ENCODE measurements around the gene AP1G2. TPM values are rescaled to one million over a fixed set of nuclear protein-coding genes. Genes with fewer than 3 reads are reported as not detected.

Gene AP1G2
- total and polyA plus RNA-seq, 2 of the 13 experiments (the other 11 are each of a cell fraction or from before 2014, with no cell fraction given) = 96.9 to 611 TPM

DNA sequence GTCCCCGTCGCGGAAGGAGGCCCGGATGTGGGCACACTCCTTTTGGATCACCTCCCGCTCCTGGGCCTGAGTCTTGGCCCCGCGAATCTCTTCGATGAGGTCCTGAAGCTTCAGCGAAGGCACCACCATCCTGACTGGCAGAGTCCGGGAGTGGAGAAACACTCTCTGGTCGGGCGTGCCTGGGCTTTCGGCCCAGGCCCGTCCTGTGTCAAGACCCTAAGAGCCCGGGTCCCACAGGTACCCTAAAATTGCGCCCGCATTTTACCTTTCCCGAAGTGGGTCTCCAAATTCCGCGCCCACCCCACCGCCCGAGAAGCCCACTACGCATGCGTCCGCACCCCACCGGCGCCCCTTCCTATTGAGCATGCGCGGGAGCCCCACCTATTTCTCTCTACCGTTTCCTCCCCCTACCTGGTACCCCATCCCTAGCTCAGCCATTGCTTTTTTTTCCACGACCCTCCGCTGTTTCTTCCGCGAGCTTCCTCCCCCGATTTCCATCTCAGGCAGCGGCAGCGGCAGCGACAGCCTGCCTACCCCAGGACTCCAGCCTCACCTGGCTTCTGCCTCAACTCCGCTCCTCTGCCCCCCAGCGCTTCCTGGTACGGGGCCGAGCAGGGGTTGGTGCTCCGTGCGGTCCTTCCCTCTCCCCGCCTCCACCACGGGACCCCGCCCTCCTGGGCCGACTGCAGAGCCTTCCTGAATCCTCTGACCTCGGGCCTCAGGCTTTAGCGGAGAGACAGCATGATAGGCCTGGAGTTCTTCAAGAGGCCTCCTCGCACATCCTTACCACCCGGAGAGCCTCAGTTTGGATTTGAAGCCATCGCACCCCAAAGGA lies at the start of gene AP1G2 (continued):
- TF ChIP-seq, protein P1, sequence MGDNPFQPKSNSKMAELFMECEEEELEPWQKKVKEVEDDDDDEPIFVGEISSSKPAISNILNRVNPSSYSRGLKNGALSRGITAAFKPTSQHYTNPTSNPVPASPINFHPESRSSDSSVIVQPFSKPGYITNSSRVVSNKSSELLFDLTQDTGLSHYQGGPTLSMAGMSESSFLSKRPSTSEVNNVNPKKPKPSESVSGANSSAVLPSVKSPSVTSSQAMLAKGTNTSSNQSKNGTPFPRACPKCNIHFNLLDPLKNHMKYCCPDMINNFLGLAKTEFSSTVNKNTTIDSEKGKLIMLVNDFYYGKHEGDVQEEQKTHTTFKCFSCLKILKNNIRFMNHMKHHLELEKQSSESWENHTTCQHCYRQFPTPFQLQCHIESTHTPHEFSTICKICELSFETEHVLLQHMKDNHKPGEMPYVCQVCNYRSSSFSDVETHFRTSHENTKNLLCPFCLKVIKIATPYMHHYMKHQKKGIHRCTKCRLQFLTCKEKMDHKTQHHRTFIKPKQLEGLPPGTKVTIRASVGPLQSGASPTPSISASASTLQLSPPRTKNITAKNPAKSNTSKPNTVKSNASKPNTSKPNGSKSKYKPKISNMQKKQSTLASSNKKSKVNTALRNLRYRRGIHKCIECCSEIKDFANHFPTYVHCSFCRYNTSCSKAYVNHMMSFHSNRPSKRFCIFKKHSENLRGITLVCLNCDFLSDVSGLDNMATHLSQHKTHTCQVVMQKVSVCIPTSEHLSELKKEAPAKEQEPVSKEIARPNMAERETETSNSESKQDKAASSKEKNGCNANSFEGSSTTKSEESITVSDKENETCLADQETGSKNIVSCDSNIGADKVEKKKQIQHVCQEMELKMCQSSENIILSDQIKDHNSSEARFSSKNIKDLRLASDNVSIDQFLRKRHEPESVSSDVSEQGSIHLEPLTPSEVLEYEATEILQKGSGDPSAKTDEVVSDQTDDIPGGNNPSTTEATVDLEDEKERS (CRISPR knock-in tag; IDR thresholded peaks at IDR 0.05) = peak; percentile 94
- TF ChIP-seq ZBTB3 (CRISPR knock-in tag; IDR thresholded peaks at IDR 0.05; ENCODE audit: borderline replicate concordance, low read depth) (peak; percentile 85; the same call in 1 of the 2 replicates), ZFP90 (CRISPR knock-in tag; IDR thresholded peaks at IDR 0.05; ENCODE audit: borderline replicate concordance) (peak; percentile 73), ZNF570 (CRISPR knock-in tag; IDR thresholded peaks at IDR 0.05; ENCODE audit: borderline replicate concordance) (peak; percentile 94; the same call in 1 of the 2 replicates), ZBTB7A (CRISPR knock-in tag; IDR thresholded peaks at IDR 0.05) (peak; percentile 81), GTF2F1 (IDR thresholded peaks at IDR 0.05; ENCODE audit: low read length) (no peak), HDAC6 (IDR thresholded peaks at IDR 0.05; ENCODE audit: low read depth, low read length) (no peak), MIXL1 (CRISPR knock-in tag; IDR thresholded peaks at IDR 0.05) (peak; percentile 69; the same call in 1 of the 2 replicates), PHF20 (CRISPR knock-in tag; IDR thresholded peaks at IDR 0.05) (peak; percentile 91), ZNF558 (CRISPR knock-in tag; IDR thresholded peaks at IDR 0.05; ENCODE audit: borderline replicate concordance) (peak; percentile 90; the same call in 1 of the 2 replicates), TCF7L2 (IDR thresholded peaks at IDR 0.05; ENCODE audit: low read depth, low read length) (no peak), TOPORS (CRISPR knock-in tag; IDR thresholded peaks at IDR 0.05) (no peak), ZKSCAN5 (CRISPR knock-in tag; IDR thresholded peaks at IDR 0.05) (peak; percentile 91), HMG20B (CRISPR knock-in tag; conservative IDR thresholded peaks at IDR 0.05) (peak; percentile 83; the same call in 1 of the 2 replicates)
- TF ChIP-seq, protein P2, sequence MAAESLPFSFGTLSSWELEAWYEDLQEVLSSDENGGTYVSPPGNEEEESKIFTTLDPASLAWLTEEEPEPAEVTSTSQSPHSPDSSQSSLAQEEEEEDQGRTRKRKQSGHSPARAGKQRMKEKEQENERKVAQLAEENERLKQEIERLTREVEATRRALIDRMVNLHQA (CRISPR knock-in tag; IDR thresholded peaks at IDR 0.05) = no peak
- TF ChIP-seq, protein P3, sequence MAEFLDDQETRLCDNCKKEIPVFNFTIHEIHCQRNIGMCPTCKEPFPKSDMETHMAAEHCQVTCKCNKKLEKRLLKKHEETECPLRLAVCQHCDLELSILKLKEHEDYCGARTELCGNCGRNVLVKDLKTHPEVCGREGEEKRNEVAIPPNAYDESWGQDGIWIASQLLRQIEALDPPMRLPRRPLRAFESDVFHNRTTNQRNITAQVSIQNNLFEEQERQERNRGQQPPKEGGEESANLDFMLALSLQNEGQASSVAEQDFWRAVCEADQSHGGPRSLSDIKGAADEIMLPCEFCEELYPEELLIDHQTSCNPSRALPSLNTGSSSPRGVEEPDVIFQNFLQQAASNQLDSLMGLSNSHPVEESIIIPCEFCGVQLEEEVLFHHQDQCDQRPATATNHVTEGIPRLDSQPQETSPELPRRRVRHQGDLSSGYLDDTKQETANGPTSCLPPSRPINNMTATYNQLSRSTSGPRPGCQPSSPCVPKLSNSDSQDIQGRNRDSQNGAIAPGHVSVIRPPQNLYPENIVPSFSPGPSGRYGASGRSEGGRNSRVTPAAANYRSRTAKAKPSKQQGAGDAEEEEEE (CRISPR knock-in tag; IDR thresholded peaks at IDR 0.05; ENCODE audit: borderline replicate concordance) = peak; percentile 90; the same call in 1 of the 2 replicates
- TF ChIP-seq, protein P4, sequence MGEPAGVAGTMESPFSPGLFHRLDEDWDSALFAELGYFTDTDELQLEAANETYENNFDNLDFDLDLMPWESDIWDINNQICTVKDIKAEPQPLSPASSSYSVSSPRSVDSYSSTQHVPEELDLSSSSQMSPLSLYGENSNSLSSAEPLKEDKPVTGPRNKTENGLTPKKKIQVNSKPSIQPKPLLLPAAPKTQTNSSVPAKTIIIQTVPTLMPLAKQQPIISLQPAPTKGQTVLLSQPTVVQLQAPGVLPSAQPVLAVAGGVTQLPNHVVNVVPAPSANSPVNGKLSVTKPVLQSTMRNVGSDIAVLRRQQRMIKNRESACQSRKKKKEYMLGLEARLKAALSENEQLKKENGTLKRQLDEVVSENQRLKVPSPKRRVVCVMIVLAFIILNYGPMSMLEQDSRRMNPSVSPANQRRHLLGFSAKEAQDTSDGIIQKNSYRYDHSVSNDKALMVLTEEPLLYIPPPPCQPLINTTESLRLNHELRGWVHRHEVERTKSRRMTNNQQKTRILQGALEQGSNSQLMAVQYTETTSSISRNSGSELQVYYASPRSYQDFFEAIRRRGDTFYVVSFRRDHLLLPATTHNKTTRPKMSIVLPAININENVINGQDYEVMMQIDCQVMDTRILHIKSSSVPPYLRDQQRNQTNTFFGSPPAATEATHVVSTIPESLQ (CRISPR knock-in tag; conservative IDR thresholded peaks at IDR 0.05) = peak; percentile 97
